ENCODE results near the gene HAND2.

The HAND2 gene

DNA sequence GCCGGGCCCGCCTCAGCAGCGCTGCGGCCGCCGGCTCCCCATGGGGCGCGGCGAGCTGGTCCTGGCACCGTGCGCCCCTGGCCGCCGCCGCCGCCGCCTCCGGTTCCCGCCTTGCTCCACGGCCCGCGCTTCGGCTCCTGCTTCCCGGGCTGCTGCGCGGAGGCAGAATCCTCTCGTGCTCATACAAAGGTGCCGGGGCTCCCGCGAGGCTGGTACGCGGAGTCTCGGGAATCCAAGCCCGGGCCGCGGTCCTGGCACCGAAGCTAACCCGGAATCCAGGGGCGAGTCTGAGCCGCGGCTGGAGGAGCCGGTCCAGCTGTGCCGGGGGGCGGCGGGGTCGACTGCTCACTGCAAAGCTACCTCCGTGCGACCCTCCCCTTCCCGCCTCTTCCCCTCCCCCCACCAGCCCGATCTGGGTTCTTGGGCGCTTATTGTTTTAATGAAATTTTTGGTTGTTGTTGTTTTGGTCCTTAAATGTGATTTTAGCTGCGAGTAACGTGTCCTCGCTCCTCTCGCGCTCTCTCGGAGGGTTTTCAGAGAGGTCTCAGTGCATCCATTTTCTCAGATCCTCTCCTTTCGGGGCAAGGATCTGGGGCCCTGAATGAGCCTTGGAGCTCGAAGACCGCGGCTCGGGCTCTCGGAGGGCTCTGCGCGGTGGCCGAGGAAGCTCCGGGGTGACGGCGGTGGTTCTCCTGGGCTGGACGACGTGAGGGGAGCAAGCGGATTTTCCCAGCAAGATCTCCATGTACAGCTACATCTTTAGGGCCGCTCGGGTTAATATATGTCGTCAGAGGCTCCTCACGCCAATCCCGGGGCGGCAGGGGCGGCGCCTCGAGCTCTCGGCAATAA lies at the start of gene HAND2:
Gene HAND2 (minus strand): TSS at position 753 of the 849 bp plus-strand sequence. CDS start 940 bp downstream, outside the sequence.
- no peak for DNase-seq (ENCODE audit: low read depth in 2 of 2, low spot score in 1 of 2)

DNA sequence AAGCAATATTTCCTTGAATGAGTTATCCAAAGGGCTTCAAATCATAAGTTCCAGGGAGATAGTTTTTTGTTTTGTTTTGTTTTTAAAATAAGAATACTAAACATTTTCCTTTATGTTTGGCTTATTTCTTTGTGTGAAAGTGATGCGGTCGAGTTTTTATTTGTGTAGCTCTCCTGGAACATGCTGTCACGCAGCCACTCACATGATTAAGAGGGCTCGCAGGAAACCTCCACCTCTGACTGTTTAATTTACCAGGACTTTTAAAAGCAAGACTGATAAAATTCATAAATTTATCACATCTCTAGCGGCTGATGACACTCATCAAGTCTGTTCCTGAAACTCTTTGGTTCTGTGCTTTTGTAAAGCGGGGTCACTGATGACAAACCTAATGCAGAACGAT lies 48.9 kb upstream of the HAND2 start:
- DNase-seq (ENCODE audit: low read depth in 2 of 2, low spot score in 1 of 2): no peak

DNA sequence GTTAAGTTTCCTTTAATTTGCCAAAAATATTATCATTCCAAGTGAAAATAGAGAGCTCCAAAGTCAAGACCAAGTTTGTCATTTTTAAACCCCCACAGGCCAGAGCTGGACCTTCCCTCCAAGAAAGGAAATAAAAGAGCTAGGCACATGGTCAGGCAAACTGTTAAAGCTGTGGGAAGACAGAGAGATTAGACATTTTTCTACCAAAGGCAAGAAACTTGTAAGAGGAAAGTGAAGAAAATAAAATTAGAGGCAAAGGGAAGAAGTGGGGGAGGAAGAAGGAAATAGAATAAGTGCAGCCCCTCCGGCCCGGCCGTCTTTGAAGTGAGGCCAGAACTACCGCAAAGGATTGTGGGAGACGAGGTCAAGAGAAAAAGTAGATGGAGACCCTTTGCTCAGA lies 47.9 kb upstream of the HAND2 start:
- no peak for DNase-seq (ENCODE audit: low read depth in 2 of 2, low spot score in 1 of 2)

DNA sequence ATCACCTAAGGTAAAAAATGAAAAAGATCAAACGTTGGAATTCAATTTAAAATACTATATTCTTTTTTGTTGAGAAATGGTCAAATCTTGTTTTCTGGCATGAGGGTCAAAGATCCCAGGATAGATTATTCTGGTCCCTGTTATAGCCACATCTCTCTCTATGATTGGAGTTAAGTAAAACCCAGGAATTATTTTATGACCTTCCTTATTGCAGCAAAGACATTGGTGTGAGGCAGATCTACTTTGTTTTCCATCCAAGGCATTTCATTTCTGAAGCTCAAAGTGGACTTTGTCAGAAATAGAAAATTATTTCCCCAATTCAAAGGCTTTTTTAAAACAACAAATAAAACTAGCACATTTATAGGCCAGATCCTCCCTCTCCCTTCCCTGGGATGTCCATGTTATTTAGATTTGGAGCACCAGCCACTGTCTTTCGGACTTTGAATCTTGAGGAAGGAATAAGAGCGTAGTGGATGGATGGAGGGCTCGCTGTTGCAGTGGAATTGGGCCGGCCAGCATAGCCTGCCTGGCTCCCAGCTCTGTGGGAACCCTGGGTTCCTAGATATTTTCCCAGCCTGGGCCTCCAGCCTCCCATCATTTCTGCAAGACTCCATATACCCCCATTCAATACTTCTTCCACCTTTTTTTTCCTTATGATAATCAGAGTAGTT lies 45.6 kb upstream of the HAND2 start:
- DNase-seq (ENCODE audit: low read depth in 2 of 2, low spot score in 1 of 2): no peak

DNA sequence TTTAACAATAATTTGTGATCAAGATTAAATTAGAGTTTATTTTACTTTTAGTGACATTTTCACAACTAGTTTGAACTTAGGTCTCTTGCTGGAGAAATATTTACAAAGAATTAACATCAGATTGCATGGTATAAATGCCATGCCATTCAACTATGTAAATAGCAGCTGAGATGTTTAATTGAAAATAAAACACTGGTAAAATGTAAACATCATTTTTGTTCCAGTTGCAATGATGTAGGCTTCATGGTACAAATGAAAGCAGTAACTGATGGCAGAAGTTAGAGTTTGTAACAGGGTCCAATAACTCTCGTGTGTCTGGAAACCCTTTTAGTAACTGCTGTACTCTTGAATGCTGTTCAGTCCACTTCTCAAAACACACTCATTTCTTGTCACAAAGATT lies 43.7 kb upstream of the HAND2 start:
- DNase-seq (ENCODE audit: low read depth in 2 of 2, low spot score in 1 of 2): no peak

DNA sequence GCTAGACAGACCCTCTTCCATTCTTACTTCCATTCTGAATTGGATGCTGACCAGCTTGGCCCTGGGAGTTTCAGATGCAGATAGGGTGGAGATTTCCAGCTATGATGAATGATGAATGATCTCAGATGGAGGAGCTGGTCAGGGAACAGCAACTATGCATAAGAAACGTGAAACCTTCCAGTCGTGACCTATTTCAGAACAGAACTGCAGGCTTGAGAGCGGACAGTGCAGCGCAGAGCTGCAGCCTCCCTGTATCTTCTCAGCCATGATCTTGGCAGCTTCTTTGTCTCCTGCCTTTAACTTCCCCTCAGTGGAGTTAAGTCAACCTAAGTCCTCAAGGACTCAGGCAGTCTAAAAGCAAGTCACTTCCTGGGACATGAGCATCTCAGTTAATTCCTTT lies 43.3 kb upstream of the HAND2 start:
- DNase-seq (ENCODE audit: low read depth in 2 of 2, low spot score in 1 of 2): no peak

DNA sequence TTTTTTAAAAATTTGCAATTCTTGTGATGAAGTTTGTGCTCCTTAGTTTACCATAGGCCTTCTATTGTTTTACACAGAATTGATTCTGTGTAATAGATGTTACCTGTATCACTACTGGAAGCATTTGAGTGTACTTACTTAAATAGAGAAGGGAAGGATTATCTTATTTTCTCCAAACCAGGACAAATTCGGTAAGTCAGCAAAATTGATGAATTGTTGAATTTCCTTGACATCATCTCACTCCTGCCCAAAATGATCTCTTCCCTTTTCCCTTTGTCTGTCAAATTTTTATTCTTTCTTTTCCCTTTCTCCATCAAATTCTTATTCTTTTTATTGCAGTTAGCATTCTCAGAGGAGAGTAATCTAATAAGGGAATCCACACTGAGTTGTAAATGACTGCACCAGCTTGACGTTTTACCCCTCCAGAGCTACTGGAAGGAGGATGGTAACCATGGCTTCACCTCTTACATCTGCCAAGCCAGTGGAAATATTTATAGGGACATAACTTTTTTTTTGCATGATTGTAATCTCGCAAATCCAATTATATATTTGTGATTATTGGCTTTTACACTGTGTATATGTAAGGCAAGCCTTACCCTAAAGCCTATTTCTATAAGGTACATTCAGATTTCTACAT lies 42.6 kb upstream of the HAND2 start:
- no peak for DNase-seq (ENCODE audit: low read depth in 2 of 2, low spot score in 1 of 2)

DNA sequence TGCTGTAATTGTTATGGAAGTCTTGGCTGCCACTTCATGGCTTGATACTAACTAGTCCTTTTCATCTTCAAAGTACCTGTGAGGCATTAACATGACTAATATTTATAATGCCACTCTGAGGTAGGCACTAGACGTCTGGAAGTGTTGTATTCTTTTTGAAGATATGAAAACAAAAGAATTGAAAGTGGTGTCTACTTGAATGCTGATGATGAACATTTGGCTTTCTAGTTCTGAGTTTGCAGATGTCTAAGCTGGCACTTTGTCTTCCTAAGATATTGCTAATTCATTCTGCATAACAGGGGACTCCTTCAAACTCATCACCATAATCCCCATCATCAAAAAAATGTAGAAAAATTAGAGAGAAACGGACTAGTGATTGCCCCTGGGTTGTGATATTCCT lies 41.6 kb upstream of the HAND2 start:
- DNase-seq (ENCODE audit: low read depth in 2 of 2, low spot score in 1 of 2): no peak

DNA sequence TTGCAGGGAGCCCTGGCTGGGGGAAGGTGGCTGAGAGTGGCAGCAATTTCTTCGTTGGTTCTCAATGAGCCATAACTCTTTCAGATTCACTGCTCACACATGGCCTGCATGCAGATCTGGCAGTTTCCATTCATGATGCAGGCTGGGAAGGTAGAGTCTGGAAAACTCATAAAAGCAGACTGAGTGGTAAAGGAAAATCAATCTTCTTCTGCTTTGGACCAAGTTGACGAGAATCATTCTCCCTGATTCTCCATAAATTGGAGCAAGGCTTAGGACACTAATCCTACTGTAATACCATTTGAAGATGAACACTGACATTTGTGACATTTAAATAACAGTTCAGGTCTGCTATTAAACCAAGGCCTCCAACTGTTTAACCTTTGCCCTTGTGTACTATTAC lies 35.3 kb upstream of the HAND2 start:
- DNase-seq (ENCODE audit: low read depth in 2 of 2, low spot score in 1 of 2): no peak

DNA sequence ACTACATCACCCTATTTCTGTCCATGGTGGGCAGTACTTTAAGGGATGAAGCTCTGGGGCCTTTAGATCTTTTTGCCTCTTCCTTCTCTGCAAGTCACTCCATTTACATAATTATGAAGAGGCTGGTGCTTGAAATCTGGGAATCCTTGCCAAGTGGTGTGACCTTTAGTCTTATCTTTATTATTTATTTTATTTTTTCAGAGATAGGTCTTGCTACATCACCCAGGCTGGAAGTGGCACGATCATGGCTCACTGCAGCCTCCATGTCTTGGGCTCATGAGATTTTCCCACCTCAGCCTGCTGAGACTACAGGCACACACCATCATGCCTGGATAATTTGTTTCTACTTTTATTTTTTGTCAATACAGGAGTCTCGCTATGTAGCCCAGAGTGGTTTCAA lies 34.4 kb upstream of the HAND2 start:
- DNase-seq (ENCODE audit: low read depth in 2 of 2, low spot score in 1 of 2): no peak

DNA sequence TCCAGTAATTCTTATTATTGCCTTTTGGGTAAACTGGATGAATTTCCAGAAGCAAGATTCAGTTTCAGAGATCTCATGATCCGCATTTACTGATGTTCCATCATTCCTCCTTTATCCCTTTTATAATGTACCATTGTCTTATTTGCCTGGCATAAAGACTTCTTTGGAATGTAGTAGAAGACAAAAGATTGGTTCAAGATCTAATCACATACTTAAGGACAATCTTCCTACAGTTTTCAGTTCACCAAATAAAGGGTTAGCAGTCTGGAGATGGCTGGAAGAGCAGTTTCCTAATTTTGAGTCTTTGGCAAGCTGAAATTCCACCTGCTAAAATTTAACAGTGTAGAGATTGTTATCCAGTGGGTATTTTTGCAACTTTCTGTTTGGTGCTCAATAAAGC lies 30.9 kb upstream of the HAND2 start:
- DNase-seq (ENCODE audit: low read depth in 2 of 2, low spot score in 1 of 2): no peak

DNA sequence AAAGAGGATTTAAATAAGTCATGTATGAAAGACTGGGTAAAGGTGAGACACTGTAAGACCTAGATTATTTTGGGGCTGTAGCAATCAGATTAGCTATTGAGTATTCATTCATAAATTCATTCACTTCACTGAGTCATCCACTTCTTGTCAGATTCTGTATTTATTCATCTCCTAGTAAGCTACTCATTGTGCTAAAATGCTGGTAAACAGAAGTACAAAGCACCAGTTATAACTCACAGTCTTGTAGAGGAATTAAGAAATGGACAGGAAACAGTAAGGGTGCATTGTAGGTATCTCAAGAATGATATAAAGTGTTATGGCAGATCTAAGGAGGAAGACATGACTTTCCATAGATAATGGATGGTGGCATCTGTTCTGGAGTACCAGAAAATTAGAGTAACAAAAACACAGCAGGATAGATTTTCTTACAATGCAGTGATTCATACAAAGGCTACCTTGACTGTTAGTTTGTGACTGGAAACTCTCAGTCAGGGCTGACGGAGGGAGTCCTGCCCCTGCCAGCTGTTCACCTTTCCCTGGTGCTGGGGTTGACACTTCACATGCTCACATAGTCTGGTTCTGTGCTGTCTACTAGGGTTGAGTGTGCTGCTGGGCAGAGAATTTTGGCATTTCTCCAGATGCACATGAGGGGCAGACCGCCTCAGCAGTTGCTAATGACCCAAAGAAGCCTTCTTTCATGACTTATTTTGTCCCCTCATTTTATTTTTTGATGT lies 26.5 kb upstream of the HAND2 start:
- no peak for DNase-seq (ENCODE audit: low read depth in 2 of 2, low spot score in 1 of 2)

DNA sequence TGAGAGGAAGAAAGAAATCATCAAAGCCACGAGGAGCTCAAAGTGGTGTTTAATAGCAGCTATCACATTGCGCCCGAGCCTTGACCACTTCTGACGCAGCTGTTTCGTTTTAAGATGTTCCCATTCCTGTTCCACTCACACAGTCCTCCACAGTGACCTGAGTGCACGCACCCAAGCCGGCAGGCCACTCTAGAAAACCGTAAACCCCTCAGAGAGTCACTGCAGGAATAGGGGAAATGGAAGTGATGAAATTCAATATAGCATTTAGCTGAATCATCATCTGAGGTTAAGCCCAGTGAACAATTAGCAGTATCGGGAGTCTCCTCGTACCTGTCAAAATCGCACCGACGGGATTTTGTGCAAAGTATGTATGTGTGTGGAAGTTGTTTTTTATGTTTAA lies 17.9 kb upstream of the HAND2 start:
- DNase-seq (ENCODE audit: low read depth in 2 of 2, low spot score in 1 of 2): no peak

DNA sequence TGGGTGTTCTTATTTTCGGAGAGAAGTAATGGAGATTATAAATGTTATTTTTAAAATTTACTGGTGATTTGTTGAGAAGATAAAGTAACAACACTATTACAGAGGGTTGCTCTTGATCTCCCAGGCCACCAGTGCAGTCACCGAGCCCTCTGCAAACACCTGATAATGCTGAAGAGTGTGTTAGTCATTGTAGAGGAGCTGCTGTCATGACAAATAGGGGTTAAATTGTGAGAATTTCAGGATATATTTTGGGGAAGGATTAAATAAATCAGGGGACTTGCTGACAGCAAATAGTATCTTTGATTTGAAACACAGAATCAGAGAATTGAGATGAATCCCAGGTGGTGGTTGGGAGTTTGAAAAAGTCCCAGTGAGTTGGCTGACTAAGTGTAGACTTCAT lies 16.7 kb upstream of the HAND2 start:
- DNase-seq (ENCODE audit: low read depth in 2 of 2, low spot score in 1 of 2): no peak

DNA sequence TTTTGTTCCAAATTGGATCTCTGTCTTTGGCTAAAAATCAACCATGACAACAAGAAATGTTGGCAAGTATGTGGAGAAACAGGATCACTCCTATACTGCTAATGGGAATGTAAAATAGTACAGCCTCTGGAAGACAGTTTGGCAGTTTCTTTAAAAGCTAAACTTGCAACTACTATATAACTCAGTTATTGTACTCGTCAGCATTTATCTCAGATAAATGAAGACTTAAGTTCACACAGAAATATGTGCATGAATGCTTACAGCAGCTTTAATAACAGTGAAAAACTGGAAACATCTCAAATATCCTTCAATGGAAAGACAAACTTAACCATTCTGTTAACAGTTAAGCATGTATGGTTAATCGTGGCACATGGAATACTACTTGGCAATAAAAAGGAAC lies 15.4 kb upstream of the HAND2 start:
- DNase-seq (ENCODE audit: low read depth in 2 of 2, low spot score in 1 of 2): no peak

DNA sequence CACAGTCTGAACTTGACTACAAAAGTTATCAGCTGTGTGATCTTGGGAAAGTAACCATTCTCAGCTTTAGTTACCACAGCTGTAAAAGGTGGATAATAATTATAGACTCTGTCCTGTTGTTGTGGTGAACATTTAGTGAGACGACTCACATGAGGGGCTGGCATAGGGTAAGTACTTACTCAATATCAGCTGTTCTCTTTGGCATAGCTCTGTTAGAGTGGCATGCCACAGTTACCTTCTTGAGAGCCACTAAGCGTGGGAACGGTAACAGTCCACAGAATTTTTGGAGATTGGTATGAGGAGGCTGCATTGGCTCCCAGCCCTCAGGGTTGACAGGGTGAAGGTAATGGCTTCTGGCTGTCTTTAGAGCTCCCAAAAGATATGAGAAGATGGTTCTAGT lies 13.2 kb upstream of the HAND2 start:
- DNase-seq (ENCODE audit: low read depth in 2 of 2, low spot score in 1 of 2): no peak

DNA sequence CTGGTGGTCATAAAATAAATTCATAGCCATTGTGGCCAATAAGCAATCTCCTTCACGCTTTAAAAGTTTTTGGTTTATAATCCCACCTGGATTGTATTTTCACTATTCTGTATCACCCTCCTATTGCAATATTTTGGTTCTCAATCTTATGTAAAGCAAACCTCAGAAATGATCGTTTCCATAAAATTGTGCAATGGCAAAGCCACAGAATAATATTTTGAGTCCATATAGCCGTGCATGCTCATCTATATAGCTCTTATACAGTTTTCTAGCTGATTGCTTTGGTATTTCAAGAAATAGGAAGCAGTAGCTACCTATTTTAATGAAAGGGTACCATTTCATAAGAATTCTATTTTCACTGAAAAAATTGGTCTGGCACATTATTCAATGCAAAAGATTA lies 10.0 kb upstream of the HAND2 start:
- DNase-seq (ENCODE audit: low read depth in 2 of 2, low spot score in 1 of 2): no peak

DNA sequence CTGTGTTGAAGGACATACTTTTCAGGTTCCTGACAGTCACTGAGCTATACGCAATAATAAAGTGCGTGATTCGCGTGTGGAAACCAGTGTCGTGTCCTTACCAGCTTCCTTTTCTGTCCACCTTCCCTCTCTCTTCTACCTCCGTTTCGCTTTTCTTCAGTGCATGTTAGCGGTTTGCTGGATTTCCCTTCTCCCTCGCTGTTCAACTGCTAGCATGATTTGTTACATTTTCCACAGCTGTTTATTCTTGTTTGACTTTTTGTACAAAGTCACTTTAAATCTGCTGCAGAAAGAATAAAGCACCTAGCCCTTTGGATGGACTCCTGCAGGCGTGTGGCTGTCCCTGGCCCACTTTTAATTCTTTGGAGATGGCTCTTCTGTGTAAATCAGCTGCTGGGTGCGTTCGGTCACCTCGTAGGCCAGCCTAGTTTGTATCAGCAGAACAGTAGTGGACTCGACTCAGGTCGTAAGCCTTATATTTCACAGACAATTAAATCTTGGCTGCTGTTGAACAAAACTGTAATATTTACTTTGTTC lies 8.9 kb upstream of the HAND2 start:
- no peak for DNase-seq (ENCODE audit: low read depth in 2 of 2, low spot score in 1 of 2)

DNA sequence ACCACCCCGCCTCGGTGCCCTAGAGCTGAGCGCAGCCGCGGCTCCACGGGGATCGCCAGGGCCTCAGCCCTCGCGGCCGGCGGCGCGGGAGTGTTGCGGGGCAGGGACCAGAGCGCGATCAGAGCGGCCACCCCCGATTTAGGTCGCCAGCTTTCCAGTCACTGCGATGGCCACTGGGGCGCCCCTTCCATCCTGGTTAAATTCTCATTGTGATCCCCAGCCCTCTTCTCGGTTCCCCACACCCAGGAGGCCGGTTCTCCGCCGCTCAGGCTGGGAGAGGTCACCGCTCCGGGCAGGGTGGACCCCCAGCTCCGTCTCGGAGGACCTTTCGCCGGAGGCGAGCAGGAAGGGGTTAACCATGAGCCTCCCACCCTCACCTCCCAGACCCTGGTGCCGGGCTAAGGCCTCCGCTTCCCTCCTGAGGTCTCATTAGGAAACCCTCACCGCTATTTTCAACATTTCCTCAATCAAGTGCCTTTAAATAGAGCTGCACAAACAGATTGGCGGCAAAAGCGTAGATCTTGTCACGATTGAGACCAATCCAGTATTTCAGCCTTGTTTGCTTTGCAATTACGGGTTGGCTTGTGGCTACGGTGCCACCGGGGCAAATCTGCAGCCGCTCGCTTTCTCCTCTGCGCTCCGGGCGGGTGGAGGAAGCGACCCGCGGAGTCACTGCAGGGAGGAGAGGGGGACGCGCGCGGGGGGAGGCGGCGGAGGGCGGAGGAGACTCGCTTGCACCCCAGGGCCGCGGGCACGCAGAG lies 8.3 kb upstream of the HAND2 start:
- no peak for DNase-seq (ENCODE audit: low read depth in 2 of 2, low spot score in 1 of 2)

DNA sequence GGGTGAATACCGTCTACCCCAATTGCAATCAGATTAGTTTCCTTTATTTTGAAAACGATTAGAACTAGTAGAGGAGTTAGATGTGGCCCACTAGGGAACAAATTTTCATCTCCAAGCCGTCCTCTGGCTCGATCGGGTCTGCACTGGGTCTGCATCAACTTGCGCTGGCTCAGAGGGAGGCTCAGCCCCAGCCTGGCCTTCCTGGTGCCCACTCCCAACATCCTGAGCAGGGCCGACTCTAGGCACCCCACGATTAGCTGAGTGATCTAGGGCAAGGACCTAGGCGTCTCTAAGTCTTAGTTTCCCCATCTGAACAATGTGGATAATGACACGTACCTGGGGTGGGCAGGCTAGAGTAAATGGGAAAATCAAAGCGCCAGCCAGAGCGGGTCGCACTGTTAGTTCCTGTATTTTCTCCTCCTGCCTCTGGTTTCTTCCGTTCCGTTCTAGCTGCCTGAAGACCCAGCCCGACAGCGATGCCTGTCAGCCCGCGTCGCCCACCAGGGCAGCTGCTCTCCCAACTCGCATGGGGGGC lies 7.7 kb upstream of the HAND2 start:
- no peak for DNase-seq (ENCODE audit: low read depth in 2 of 2, low spot score in 1 of 2)

Data from stimulated activated CD8-positive, alpha-beta memory T cell treated with anti-CD3 and anti-CD28 coated beads, Interleukin-4, amount 100 ng/mL, for 1 hour (primary cell).